ENCODE measurements around the gene ANKRD11.

Gene ANKRD11

DNA sequence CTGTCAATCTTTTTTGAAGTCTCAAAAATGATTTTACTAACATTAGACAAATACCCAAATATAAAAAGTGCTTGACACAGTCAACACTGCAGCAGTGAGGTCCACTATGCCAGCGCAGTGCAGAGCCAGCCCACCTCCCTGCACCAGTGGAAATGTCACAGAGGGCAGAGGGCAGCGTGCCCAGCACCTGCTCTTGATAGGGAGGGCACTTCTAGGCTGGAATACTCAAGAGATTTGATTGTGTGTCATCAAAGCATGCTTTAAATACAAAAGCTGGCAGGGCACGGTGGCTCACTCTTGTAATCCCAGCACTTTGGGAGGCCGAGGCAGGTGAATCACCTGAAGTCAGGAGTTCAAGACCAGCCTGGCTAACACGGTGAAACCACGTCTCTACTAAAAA is 136.0 kb downstream of the ANKRD11 start:
- no peak for DNase-seq

DNA sequence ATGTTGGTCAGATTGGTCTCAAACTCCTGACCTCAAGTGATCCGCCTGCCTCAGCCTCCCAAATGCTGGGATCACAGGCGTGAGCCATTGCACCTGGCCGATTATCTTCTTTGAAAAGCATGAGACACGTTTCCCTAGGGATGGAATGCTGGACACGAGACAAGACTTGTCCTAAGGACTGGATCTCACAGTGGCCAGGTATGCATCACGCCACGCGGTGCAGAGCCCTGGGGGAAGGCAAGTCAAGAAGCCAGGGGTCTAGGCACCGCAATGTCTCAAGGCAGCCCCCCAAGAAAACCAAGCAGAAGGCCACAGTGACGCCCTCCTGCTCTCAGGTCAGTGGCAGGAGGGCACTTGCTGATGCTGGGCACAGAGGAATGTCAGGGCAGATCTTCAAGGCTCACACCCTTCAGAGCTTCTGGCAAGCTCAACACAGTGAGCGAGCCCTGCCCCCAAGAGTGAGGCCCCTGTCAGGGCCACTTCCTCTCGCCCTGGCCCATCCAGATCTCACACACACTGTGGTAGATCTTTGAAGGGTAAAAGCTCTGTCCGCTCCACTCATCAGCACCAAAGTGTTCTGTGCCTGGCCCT is 138.2 kb downstream of the ANKRD11 start:
- peak in 2 of 56 donors; percentile 17 to 23 for DNase-seq

DNA sequence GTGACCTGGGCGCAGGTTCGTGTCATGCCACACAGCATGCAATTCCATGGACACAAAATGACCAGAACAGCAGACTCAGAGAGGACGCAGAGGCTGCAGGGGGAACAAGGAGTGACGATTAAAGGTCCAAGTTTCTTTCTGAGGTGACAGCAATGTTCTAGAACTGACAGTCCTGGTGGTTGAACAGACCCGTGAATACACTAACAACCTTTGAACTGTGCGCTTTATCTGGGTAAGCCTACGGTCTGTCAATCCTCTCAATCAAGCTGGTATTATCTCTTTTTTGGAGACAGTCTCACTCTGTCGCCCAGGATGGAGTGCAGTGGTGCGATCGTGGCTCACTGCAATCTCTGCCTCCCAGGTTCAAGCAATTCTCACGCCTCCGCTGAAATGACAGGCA is 138.7 kb downstream of the ANKRD11 start:
- DNase-seq, result no peak

DNA sequence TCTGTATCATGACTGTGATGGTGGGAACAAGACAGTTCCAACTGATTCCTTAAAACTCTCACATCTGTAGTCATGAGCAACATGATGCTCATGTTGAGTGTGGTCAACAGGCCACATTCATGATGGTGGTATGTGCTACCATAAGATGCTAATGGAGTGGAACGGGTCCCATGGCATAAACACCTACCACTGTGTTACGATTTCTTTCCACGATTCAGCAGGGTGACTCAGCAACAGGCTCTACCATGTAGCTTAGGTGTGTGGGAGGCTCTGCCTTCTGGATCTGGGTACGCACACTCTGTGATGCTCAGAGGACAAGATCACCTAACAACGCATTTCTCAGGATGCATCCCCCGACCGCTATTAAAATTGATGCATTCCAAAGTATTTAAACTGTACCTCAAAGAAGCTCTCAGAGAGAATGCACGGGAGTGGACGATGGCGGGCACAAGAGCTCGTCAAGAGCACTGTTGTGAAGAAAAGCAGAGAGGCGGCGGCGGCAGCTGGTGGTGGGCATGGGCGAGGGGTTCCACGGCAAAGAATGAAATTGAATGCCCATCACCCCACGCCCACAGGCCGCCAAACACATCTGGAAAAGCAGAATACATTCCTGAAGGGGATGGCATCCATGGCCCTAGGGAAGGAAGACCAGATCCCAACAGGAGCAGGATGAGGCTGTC is 139.5 kb downstream of the ANKRD11 start:
- DNase-seq, result peak in 6 of 56 donors; percentile 16 to 48 (median 30)

DNA sequence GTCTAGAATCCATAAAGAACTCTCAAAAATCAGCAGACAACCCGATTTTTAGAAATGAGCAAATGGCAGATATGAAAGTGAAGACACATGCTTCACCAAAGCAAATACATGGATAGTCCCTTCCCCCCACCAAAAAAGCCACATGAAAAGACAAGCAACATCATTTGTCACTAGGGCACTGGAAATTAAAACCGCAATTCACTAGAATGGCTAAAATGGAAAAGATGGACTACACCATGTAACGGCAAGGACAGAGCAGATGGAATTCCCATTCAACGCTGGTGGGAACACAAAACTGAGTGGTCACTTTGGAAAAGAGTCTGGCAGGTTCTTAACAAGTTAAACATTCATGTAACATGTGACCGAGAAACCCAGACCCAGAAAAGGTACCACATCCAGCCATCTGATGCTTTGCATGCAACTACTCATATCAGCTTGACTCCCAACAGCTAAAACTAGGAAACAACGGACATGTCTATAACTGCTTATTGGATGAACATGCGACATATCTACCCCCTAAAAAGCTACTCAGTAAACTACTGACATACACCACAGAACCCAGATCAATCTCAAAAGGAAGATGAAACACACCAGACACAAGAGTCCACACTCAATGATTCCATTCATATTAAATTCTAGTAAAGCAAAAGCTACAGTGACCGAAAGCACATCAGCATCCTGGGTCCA is 140.3 kb downstream of the ANKRD11 start:
- no peak for DNase-seq

DNA sequence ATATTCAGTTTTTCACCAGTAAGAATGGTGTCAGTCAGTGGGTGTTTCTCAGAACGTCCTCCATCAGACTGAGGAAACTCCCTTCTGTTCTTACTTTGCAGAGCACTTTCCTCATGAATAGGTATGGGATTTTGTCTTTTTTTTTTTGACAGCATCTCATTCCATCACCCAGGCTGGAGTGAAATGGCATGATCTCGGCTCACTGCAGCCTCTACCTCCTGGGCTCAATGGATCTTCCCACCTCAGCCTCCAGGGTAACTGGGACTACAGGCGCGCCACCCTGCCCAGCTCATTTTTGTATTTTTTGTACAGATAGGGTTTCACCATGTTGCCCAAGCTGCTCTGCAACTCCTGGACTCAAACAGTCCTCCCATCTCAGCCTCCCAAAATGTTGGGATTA is 142.6 kb downstream of the ANKRD11 start:
- DNase-seq, result no peak

DNA sequence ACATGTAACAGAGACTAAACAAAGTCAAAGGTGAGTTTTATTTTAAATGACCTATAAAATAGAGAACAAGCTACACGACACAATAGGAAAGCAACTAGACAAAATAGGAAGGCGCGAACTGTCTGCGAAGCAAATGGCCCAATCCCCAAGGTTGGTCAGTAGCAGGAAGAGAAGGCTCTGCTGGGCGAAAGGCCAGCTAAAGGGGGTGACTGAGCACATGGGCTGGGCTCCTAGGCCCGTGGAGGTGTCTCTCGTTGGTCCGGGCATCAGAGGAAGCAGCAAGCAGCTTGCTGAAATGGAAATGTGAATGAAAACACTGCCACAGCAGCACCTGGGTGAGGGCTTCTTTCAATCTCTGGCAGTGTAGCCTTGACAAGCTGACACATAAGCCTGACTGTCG is 143.5 kb downstream of the ANKRD11 start:
- peak in 1 of 56 donors; percentile 17 for DNase-seq

DNA sequence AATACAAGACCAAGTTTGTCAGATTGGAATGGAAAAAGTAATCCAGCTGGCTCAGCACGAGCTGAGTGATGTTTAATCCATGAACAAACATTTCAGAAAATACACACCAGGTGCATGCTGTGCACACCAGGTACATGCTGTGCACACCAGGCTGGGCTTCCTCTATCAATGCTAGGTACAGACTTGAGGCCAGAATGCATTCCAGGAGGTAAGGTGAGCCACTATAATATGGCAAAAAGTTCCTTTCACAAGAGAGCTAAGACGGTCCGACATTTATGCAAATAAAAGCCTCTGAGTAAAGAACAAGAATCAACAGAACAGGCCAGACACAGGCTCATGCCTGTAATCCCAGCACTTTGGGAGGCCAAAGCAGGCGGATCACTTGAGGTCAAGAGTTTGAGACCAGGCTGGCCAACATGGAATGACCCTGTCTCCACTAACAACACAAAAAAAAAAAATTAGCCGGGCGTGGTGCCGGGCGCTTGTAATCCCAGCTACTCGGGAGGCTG is 144.7 kb downstream of the ANKRD11 start:
- DNase-seq, result no peak

DNA sequence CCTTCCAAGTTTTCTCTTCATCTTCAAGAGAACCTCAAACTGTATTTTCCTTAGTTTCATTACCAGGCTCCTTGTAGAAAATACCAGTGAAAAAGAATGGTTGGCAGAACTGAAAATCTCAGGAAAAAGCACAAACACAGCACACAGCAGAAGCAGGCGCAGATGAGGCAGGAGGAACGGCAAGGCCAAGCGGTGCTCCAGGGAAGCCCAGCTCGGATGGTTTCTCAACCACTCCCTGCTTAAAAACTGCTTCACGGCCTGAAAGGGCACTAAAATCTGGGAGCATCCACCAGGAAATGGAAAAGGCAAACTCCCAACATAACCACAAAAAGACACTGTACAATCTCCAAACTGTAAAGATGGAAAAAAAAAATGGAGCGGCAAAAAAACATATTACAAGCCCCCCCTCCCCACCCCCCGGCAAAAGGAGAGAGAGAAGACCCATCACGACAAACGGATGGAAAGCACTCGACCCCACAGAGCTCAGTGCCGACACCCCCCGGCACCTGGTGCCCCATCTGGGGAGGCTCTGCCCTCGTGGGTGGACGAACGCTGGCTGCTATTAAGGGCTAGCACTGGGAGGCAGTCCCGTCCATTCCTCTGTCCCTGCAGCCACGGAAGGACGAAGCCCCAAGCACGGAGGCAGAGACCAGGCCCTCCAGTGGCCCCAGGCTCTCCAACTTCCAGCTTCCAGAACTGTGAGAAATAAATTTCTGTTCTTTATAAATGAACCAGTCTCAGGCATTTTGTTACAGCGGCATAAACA is 145.3 kb downstream of the ANKRD11 start:
- DNase-seq, result no peak

DNA sequence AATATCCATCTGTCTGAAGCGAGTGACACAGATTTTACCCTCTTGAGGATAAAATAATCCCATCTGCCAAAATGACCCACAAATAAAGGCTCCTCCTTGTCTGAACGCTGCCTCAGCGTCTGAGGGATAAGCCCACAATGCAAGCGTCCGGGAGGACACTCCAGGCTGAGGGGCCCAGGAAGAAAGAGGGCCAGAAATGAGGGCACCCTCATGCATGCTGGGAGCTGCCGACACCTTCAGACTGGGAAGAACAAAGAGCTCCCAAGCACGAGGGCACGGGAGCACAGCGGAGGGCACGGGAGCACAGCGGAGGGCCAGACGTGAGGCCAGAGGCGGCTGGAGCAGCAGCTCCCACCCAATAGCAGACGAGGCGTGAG is 145.9 kb downstream of the ANKRD11 start:
- no peak for DNase-seq

DNA sequence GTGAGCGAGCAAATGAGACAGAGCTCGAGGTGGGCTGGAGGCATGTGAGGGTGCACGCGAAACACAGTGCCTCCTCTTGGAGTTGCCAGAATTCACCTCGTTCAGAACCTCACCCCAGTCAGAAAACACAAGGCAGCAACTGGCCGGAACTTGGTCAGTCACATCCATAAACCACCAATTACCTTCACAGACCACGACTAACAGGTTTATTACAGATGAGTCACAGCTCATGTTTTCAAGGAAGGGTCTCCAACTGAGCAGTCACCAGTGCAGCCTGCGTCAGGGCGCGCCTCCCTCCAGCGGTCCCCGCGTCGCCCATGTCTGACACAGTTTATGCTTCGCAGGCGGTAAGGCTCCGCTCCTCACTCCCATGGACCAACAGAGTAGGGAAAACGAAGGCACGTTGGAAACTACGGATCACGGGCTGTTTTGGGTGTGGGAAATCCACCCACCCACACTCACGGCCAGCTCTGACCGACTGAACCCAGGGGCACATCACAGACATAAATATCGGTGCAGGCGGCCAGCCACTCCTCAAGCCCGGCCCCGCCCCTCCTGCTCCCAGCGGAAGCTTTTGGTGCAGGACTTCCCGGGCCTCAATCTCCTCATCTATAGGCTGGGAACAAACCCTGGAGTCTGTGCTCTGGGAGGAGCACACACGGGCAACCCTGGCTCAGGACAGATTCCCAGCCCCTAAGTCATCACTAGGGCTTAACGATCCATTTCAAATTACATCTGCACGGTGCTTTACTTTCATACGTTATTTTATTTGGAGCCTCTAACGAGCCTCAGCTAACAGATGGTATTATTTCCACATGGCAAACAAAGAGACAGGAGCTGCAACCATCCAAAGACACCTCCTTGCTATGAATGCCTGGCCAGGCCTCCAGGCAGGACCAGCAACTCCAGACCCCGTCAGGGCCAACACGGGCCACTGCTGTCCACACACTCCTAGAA is 146.6 kb downstream of the ANKRD11 start:
- no peak for DNase-seq

DNA sequence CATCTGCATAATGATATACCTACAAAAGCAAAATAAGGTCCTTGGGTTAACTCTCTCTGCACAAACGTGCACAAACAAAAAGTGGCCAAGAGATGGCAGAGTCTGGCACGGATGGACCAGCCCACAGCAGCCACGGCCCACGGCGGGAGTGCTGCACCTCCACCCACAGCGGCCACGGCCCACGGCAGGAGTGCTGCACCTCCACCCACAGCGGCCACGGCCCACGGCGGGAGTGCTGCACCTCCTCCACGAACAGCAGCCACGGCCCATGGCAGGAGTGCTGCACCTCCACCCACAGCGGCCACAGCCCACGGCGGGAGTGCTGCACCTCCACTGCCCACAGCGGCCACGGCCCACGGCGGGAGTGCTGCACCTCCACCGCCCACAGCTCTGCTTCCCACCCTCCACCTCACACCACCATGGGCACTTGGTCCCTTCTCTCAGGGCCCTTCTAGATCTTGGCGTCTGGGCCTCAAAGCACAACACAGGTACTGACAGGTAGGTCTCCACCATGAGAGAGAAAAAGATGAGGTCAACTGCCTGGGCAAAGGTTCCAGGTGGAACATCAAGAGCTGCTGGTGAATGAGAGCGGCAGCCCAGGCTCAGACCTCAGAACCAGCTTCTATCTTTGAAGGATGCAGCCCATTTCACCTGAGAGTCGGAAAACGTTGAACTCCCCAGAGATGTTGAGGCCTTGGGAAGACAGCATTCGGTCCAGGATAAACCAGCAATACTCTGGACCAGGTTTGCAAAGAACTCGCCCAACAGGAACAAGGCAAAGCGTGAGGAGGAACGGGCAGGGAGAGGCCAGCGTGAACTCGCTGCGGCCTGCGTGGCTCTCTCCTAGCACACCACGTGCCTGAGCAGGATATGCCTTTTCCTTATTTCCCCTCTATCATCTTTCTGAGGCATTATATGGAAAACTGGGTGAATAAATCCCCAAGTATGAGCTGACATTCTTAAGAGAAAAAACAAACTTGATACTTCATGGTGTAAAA is 148.4 kb downstream of the ANKRD11 start:
- no peak for DNase-seq

DNA sequence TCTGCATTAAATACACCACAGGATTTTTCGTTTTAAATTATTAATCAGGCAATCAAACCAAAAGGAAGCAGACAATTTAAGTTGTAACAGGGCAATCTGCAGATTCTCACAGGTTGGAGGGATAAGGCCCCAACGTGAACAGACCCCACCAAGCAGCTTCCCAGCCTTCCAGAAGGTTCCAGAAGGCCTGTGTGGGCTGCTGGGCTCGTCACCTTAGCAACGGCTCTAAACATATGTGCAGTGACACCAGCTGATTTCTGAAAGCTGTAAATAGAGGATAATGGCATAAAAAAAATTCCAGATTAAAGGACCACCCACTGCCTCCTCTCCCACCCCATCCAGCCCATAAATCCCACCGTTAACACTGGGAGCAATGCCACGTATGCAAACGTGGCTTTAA is 149.1 kb downstream of the ANKRD11 start:
- DNase-seq, result peak in 6 of 56 donors; percentile 23 to 49 (median 36)

DNA sequence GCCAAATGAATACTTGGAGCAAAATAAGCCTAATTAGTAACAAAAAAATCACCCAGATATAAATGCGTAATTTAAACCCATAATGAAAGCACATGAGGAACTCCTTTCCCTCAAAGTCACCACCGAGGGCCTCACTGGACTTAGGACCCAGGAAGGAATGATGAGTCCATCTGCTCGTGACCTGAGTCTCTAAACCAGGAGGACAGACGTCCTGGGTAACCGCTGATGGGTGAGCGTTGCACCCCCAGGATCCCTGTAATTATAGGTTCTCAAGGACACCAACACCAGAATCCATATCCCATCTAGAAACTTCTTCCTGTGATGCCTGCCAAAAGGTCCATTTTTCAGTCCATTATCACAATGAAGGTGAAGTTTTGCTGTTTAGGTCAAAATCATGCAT is 151.5 kb downstream of the ANKRD11 start:
- DNase-seq, result no peak

DNA sequence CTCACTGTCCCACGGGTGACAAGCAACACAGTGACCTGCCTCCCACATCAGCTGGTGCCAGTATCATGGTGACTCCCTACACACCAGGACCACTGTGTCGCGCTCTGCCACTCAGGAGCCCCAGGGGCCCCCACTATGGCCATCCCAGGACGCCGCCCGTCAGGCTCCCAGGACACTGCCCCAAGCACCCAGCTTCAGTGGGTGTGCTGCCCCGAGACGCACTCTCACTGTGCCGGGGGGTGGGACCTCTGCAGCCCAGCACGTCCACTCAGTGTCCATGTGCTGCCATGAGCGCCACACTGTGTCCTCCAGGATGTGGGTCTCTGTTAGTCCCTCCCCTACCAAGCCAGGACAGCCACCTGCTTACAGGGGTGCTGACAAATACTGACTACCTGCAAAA is 152.4 kb downstream of the ANKRD11 start:
- no peak for DNase-seq

DNA sequence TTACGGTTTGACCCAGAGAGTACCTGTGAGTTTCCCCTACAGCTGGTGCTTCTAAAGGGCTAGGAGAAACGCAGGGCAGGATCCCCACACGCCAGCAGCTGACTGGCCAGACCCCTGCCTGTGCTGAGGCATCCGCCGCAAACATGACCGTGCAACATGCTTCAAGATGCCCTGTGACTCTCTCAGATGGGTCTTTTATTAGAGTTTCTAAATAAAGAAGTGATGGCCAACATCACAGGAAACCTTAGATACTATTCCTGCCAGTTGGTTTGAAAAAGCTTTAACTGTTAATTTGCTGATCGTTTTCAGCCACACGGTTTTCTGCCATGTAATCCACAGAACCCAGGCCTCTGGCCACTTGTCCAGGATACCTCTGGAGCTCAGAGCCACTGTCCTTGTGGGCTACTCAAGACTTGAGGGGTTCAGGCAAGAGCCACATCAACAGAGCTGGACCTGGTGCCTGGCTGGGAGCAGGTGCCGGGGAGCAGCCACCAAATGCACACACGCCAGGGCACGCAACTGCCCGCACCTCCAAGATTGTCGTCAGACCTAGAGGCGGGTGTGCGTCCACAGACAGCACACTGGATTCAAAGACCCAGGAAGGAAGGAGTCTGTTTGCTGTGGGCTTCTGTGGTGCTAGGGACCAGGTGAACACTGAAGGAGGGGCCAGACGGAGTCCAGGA is 154.4 kb downstream of the ANKRD11 start:
- DNase-seq, result no peak

DNA sequence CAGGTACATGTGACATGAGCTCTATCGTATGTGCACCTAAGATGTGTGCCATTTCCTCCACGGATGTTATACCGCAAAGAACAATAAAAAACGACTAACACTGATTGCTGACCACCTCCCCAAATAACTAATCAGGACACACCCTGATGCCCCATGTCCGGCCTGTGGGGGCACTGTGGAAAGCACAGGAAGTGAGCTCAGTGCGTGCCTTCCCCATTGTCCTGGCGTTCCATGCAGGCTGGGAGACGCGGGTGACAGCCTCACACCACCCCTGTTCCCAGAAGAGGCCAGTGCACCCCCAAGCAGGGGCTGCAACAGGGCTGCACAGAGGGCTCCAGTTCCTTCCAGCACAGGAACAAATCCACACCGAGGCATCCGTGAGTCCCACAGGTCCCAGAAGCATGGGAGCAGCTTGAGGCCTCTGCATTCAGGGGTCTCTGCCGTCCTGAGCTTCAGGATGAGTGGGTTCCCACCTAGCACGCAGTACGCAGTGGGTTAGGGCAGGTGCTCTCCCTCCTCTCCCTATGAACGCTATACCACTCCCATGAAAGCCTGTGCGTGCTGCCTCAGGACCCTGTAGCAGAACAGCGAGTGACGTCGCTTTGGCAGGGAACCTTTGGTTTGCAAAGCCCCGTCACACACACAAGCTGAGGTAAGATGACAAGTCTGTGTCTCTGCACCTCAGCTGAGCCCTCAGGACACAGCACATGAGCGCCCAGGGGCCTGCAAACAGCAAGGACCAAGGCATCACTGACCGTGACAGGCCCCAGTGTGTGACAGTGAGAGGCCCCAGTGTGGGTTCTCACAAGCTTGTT is 155.2 kb downstream of the ANKRD11 start:
- DNase-seq, result no peak

DNA sequence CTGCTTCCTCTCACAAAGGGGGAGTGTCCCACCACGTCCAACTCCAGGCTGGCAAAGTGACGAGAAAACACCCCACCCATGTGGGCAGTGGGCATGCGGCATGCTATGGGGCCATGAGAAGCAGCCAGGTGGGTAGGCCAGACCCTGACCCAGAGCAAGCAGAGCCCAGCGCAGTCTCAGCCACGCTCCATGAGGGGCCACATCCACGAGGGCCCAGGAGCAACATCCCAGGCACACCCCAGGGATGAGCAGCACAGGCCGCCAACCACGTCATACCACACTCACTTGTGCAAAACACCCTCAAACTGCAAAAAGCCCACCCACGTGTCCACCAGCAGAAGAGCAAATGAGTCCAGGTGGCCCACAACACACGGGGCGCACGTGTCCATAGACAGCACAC is 155.9 kb downstream of the ANKRD11 start:
- DNase-seq, result no peak

Measured in amygdala (tissue), 56 donors.